Raji (cell line): ENCODE measurements around the gene LMF1.

Source experiments
- POLR2A ChIP-seq: IDR thresholded peaks from 2 replicates; pipeline ENCODE4 v1.6.1; 2011; ENCODE audit warnings: low read depth, low read length, control low read depth; ENCODE audit not compliant: insufficient read depth

The LMF1 gene

GRCh38 chr16:820748-821147, 150.0 kb downstream of the LMF1 start:
- no peak for TF ChIP-seq POLR2A

GRCh38 chr16:819336-820043, 151.3 kb downstream of the LMF1 start:
- no peak for TF ChIP-seq POLR2A

DNA sequence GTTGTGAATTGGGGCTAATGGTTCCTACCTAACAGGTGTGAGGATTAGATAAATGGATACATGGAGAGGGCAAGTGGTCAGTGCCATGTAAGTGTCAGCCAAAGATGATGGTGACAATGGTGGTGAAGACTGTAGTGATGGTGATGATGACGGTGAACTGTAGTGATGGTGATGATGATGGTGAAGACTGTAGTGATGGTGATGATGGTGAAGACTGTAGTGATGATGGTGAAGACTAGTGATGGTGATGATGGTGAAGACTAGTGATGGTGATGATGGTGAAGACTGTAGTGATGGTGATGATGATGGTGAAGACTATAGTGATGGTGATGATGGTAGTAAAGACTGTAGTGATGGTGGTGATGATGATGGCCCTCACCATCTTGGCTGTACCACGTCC, 152.2 kb downstream of the LMF1 start:
- no peak for TF ChIP-seq POLR2A

DNA sequence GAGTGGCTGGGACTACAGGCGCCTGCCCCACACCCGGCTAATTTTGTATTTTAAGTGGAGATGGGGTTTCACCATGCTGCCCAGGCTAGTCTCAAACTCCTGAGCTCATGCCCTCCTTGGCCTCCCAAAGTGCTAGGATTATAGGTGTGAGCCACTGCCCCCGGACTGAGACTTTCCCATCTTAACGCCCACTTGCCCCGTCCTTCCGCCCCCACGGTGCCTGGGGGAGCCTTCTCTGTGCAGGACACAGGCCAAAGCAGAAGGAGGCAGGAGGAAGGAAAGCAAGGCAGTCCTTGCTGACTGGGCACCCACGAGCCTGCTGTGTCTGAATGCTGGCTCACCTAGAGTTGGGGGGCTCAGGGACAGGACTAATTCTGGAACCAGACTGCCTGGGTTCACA, 152.7 kb downstream of the LMF1 start:
- TF ChIP-seq POLR2A, result no peak

GRCh38 chr16:817001-817906, 153.5 kb downstream of the LMF1 start:
- no peak for TF ChIP-seq POLR2A

GRCh38 chr16:815861-816260, 154.9 kb downstream of the LMF1 start:
- no peak for TF ChIP-seq POLR2A

DNA sequence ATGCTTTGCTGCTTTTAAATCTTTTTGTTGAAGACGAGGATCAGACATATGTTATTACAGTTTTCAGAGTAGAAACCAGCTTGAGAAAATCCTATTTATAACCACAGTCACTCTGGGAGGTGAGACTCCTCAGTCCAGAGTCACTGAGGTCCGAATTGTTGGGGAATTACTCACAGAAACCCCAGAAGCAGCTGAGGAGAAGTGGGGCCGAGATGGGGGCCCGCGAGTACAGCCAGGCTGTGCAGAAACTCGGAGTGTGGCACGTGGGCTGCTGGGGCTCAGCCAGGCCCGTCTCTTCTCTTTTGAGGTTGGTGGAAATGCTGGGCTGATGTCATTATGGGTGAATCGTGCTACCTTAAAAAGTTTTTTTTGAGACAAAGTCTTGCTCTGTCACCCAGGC, 155.8 kb downstream of the LMF1 start:
- no peak for TF ChIP-seq POLR2A

GRCh38 chr16:813916-814412, 156.8 kb downstream of the LMF1 start:
- no peak for TF ChIP-seq POLR2A

- no peak for TF ChIP-seq POLR2A
Measured at GRCh38 chr16:813204-813915, 157.4 kb downstream of the LMF1 start.

- no peak for TF ChIP-seq POLR2A
Measured at GRCh38 chr16:808085-808386, 162.7 kb downstream of the LMF1 start.

GRCh38 chr16:807347-808084, 163.3 kb downstream of the LMF1 start:
- peak; percentile 80 for TF ChIP-seq POLR2A

GRCh38 chr16:805474-805873, 165.3 kb downstream of the LMF1 start:
- peak; percentile 5; the same call in 1 of the 2 replicates for TF ChIP-seq POLR2A

DNA sequence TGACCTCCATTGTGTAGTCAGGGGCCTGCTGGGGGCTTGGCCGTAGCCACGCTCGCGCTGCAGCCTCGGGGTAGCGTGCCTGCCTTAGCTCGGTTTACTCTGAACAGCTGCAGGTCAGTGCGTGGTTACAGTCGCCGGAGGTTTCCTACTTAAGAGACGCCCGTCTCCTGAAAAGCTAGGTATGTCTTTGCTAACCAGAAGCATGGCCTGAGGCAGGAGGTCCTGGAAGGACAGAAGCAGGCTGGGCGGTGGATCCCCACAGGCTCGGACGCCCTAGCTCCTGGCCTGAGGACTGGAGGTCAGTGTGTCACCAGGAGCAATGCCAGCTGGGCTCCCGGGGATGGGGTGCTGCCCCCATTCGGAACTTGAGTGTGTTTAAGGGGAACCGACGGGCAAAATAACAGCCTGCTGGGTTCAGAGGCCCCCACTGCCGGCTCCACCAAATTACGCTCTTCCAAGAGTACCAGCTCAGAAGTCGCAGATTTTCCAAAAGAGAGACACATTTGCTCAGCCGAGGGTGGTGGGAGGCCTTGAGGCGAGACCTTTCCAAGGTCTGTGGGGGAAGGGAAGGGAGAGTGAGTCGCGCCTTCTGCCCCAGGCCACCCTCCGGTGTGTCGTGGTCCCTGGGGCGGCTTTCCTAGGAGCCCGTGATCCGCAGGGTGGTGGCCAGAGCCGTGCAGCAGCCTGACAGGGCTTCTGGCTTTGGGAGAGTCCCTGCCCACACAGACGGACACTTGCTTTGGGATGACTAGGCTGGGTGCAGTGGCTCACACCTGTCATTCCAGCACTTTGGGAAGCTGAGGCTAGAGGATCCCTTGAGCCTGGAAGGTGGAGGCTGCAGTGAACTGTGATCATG, 166.4 kb downstream of the LMF1 start:
- TF ChIP-seq POLR2A, result no peak

DNA sequence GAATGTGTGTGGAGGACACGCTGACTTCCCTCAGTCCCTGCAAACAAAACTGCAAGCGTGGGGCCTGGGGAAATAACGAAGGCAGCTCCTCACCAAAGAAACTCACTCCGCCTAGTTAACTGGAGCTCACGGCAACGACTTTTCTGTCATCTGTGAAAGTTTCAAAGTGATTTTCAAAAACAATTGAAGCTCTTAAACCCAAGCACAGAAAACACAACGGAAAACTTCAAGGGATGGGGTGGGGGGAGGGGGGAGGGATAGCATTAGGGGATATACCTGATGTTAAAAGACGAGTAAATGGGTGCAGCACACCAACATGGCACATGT, 167.1 kb downstream of the LMF1 start:
- TF ChIP-seq POLR2A, result no peak
